ENCODE data around the gene PLA2G3. TPM values are rescaled to one million over a fixed set of nuclear protein-coding genes. Genes with fewer than 3 reads are reported as not detected.

PLA2G3 gene
- total and polyA plus RNA-seq, 2 of the 13 experiments (the other 11 are each of a cell fraction or from before 2014, with no cell fraction given), result 0.12 to 0.42 TPM

DNA sequence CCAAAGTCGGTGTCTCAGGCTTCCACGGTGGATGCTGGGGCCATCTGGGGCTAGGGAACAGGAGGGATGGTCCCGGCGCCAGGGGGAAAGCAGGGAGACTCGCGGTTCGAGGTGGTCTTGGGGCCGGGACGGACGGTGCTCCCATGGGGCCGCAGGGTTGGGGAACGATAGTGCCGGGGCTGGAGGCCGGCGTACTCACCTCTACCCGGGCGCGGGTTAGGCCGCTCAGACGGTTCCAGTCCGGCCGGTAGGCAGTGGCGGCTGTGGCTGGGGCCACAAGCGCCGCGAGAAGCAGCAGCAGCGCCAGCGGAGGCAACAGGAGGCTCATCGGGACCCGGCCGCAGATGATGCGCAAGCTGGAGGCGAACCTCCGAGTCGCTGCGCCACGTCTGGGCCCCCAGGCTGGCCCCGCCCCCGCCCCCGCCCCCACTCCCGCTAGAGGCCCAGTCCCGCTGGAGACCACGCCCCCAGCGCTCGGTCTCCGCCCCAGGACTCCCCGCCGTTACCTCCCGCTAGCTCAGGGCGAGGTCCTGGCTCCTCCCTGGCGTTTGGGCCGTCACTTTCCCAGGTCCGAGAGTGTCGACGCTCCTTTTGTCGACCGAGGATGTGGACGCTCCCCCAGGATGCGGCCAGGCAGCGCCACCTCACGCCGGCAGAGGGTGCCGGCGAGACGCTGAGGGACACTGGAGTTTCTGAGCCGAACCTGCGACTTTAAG is 33.0 kb downstream of the PLA2G3 start, which contains the start of gene SELENOM (continued):
- TF ChIP-seq SIN3A (IDR thresholded peaks at IDR 0.05; ENCODE audit: borderline replicate concordance, low read depth, low read length), result no peak
- TF ChIP-seq FOSL2 (CRISPR knock-in tag; IDR thresholded peaks at IDR 0.05), result peak; percentile 15; the same call in 1 of the 2 replicates
- TF ChIP-seq, protein P1, sequence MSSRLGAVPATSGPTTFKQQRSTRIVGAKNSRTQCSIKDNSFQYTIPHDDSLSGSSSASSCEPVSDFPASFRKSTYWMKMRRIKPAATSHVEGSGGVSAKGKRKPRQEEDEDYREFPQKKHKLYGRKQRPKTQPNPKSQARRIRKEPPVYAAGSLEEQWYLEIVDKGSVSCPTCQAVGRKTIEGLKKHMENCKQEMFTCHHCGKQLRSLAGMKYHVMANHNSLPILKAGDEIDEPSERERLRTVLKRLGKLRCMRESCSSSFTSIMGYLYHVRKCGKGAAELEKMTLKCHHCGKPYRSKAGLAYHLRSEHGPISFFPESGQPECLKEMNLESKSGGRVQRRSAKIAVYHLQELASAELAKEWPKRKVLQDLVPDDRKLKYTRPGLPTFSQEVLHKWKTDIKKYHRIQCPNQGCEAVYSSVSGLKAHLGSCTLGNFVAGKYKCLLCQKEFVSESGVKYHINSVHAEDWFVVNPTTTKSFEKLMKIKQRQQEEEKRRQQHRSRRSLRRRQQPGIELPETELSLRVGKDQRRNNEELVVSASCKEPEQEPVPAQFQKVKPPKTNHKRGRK (CRISPR knock-in tag; IDR thresholded peaks at IDR 0.05), result 0 out of 2 replicates have a peak, but pooled peaks have one; percentile 33
- TF ChIP-seq CHCHD3 (CRISPR knock-in tag; IDR thresholded peaks at IDR 0.05), result no peak
- TF ChIP-seq MED1 (CRISPR knock-in tag; IDR thresholded peaks at IDR 0.05), result peak; percentile 22; the same call in 1 of the 2 replicates
- TF ChIP-seq, protein P2, sequence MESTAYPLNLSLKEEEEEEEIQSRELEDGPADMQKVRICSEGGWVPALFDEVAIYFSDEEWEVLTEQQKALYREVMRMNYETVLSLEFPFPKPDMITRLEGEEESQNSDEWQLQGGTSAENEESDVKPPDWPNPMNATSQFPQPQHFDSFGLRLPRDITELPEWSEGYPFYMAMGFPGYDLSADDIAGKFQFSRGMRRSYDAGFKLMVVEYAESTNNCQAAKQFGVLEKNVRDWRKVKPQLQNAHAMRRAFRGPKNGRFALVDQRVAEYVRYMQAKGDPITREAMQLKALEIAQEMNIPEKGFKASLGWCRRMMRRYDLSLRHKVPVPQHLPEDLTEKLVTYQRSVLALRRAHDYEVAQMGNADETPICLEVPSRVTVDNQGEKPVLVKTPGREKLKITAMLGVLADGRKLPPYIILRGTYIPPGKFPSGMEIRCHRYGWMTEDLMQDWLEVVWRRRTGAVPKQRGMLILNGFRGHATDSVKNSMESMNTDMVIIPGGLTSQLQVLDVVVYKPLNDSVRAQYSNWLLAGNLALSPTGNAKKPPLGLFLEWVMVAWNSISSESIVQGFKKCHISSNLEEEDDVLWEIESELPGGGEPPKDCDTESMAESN (CRISPR knock-in tag; conservative IDR thresholded peaks at IDR 0.05), result 0 out of 2 replicates have a peak, but pooled peaks have one; percentile 60
- TF ChIP-seq MATR3 (CRISPR knock-in tag; IDR thresholded peaks at IDR 0.05), result no peak
- TF ChIP-seq ZFY (CRISPR knock-in tag; IDR thresholded peaks at IDR 0.05), result peak; percentile 26; the same call in 1 of the 2 replicates
- TF ChIP-seq SMC3 (IDR thresholded peaks at IDR 0.05; ENCODE audit: low read length), result peak; percentile 66; the same call in 1 of the 2 replicates
- TF ChIP-seq SNAPC2 (CRISPR knock-in tag; IDR thresholded peaks at IDR 0.05), result no peak
- peak; percentile 90; the same call in 1 of the 2 replicates for TF ChIP-seq ZNF205 (CRISPR knock-in tag; IDR thresholded peaks at IDR 0.05)
- TF ChIP-seq NONO (IDR thresholded peaks at IDR 0.05), result no peak
- peak; percentile 58; the same call in 1 of the 2 replicates for TF ChIP-seq NONO (CRISPR knock-in tag; conservative IDR thresholded peaks at IDR 0.05)
- TF ChIP-seq MAF1 (CRISPR knock-in tag; IDR thresholded peaks at IDR 0.05; ENCODE audit: borderline replicate concordance), result no peak
- peak; percentile 31 for TF ChIP-seq YY1 (IDR thresholded peaks at IDR 0.05; ENCODE audit: insufficient read depth, insufficient replicate concordance, low read depth, low read length)
- TF ChIP-seq ZNF24 (IDR thresholded peaks at IDR 0.05), result no peak
- TF ChIP-seq GATAD1 (CRISPR knock-in tag; IDR thresholded peaks at IDR 0.05), result peak; percentile 72; the same call in 1 of the 2 replicates
- TF ChIP-seq, protein P3, sequence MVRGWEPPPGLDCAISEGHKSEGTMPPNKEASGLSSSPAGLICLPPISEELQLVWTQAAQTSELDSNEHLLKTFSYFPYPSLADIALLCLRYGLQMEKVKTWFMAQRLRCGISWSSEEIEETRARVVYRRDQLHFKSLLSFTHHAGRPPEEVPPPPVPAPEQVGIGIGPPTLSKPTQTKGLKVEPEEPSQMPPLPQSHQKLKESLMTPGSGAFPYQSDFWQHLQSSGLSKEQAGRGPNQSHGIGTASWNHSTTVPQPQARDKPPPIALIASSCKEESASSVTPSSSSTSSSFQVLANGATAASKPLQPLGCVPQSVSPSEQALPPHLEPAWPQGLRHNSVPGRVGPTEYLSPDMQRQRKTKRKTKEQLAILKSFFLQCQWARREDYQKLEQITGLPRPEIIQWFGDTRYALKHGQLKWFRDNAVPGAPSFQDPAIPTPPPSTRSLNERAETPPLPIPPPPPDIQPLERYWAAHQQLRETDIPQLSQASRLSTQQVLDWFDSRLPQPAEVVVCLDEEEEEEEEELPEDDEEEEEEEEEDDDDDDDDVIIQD (CRISPR knock-in tag; IDR thresholded peaks at IDR 0.05; ENCODE audit: low read depth), result 0 out of 2 replicates have a peak, but pooled peaks have one; percentile 30
- TF ChIP-seq, protein P4, sequence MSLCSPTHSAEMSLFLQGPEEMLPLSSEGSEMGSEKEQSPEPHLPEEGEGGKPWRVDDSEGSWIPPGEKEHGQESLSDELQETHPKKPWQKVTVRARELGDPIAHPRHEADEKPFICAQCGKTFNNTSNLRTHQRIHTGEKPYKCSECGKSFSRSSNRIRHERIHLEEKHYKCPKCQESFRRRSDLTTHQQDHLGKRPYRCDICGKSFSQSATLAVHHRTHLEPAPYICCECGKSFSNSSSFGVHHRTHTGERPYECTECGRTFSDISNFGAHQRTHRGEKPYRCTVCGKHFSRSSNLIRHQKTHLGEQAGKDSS (CRISPR knock-in tag; IDR thresholded peaks at IDR 0.05; ENCODE audit: borderline replicate concordance, low read depth), result no peak
- no peak for TF ChIP-seq FOXA1 (IDR thresholded peaks at IDR 0.05)
- 0 out of 2 replicates have a peak, but pooled peaks have one; percentile 20 for TF ChIP-seq FOXA1 (CRISPR knock-in tag; IDR thresholded peaks at IDR 0.05)
- no peak for TF ChIP-seq CCDC6 (CRISPR knock-in tag; IDR thresholded peaks at IDR 0.05)
- TF ChIP-seq, protein P5, sequence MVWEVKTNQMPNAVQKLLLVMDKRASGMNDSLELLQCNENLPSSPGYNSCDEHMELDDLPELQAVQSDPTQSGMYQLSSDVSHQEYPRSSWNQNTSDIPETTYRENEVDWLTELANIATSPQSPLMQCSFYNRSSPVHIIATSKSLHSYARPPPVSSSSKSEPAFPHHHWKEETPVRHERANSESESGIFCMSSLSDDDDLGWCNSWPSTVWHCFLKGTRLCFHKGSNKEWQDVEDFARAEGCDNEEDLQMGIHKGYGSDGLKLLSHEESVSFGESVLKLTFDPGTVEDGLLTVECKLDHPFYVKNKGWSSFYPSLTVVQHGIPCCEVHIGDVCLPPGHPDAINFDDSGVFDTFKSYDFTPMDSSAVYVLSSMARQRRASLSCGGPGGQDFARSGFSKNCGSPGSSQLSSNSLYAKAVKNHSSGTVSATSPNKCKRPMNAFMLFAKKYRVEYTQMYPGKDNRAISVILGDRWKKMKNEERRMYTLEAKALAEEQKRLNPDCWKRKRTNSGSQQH (CRISPR knock-in tag; IDR thresholded peaks at IDR 0.05; ENCODE audit: low read depth), result no peak
